ENCODE data around the gene OTUB2.

Gene OTUB2

DNA sequence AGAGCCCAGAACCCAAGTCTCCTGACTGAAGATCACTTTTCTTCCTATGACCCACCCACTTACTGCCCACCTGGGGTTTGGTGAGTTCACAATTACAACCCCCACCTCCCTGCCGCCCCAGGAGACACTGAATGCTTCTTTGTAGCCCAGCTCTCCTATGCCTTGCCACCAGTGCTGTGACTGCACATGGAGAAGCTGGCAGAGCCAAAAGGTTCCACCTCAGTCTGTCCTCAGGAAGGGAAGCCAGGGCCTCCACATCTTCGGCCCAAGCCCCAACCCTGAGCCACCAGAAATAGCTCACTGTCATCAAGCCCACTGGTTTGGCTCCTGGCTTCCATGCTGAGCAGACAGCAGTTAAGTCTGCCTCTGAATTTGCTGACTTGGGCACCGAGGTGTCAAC is 25.6 kb downstream of the OTUB2 start:
- TF ChIP-seq TCF4 (CRISPR knock-in tag; IDR thresholded peaks at IDR 0.05; ENCODE audit: borderline replicate concordance): no peak
- TF ChIP-seq ZFP30 (CRISPR knock-in tag; IDR thresholded peaks at IDR 0.05): no peak
- no peak for TF ChIP-seq ISL1 (CRISPR knock-in tag; IDR thresholded peaks at IDR 0.05)
- TF ChIP-seq PPARA (CRISPR knock-in tag; IDR thresholded peaks at IDR 0.05; ENCODE audit: borderline replicate concordance): no peak
- no peak for TF ChIP-seq ZFP3 (CRISPR knock-in tag; IDR thresholded peaks at IDR 0.05)
- TF ChIP-seq TOX (CRISPR knock-in tag; IDR thresholded peaks at IDR 0.05; ENCODE audit: borderline replicate concordance): no peak
- TF ChIP-seq SNAI2 (CRISPR knock-in tag; IDR thresholded peaks at IDR 0.05): no peak
- no peak for TF ChIP-seq ESRRG (CRISPR knock-in tag; IDR thresholded peaks at IDR 0.05)
- TF ChIP-seq, protein P1, sequence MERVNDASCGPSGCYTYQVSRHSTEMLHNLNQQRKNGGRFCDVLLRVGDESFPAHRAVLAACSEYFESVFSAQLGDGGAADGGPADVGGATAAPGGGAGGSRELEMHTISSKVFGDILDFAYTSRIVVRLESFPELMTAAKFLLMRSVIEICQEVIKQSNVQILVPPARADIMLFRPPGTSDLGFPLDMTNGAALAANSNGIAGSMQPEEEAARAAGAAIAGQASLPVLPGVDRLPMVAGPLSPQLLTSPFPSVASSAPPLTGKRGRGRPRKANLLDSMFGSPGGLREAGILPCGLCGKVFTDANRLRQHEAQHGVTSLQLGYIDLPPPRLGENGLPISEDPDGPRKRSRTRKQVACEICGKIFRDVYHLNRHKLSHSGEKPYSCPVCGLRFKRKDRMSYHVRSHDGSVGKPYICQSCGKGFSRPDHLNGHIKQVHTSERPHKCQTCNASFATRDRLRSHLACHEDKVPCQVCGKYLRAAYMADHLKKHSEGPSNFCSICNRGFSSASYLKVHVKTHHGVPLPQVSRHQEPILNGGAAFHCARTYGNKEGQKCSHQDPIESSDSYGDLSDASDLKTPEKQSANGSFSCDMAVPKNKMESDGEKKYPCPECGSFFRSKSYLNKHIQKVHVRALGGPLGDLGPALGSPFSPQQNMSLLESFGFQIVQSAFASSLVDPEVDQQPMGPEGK (CRISPR knock-in tag; IDR thresholded peaks at IDR 0.05; ENCODE audit: borderline replicate concordance): no peak
- no peak for TF ChIP-seq ARNTL (CRISPR knock-in tag; IDR thresholded peaks at IDR 0.05; ENCODE audit: borderline replicate concordance, low read depth)
- no peak for TF ChIP-seq BACH2 (CRISPR knock-in tag; IDR thresholded peaks at IDR 0.05; ENCODE audit: borderline replicate concordance)
- no peak for ATAC-seq

DNA sequence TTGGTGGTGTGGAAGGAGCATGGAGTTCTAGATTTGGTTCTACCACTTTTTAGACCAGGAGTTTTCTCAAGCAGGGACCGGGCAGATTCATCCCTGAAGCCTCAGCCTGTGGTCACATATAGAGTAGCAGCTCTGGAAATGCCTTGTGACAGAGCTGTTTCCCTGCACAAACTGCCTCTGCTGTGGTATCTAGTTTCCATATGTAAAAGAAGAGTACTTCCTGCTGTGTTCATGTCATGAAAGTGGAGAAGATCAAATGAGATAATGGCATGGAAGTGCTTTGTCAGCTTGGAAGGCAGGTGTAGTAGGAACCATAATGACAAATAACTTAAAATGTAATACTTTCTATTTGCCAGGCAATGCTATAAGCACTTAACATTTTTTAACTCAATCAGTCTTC is 26.1 kb downstream of the OTUB2 start:
- no peak for ATAC-seq
- TF ChIP-seq, protein P2, sequence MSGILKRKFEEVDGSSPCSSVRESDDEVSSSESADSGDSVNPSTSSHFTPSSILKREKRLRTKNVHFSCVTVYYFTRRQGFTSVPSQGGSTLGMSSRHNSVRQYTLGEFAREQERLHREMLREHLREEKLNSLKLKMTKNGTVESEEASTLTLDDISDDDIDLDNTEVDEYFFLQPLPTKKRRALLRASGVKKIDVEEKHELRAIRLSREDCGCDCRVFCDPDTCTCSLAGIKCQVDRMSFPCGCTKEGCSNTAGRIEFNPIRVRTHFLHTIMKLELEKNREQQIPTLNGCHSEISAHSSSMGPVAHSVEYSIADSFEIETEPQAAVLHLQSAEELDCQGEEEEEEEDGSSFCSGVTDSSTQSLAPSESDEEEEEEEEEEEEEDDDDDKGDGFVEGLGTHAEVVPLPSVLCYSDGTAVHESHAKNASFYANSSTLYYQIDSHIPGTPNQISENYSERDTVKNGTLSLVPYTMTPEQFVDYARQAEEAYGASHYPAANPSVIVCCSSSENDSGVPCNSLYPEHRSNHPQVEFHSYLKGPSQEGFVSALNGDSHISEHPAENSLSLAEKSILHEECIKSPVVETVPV (CRISPR knock-in tag; IDR thresholded peaks at IDR 0.05): no peak
- TF ChIP-seq CSDC2 (CRISPR knock-in tag; IDR thresholded peaks at IDR 0.05): no peak
- TF ChIP-seq ZNF565 (CRISPR knock-in tag; conservative IDR thresholded peaks at IDR 0.05; ENCODE audit: low read depth): no peak
- TF ChIP-seq, protein P1 (CRISPR knock-in tag; IDR thresholded peaks at IDR 0.05; ENCODE audit: borderline replicate concordance): no peak
- TF ChIP-seq, protein P3, sequence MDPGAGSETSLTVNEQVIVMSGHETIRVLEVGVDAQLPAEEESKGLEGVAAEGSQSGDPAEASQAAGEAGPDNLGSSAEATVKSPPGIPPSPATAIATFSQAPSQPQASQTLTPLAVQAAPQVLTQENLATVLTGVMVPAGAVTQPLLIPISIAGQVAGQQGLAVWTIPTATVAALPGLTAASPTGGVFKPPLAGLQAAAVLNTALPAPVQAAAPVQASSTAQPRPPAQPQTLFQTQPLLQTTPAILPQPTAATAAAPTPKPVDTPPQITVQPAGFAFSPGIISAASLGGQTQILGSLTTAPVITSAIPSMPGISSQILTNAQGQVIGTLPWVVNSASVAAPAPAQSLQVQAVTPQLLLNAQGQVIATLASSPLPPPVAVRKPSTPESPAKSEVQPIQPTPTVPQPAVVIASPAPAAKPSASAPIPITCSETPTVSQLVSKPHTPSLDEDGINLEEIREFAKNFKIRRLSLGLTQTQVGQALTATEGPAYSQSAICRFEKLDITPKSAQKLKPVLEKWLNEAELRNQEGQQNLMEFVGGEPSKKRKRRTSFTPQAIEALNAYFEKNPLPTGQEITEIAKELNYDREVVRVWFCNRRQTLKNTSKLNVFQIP (CRISPR knock-in tag; IDR thresholded peaks at IDR 0.05; ENCODE audit: borderline replicate concordance, low read depth): no peak
- TF ChIP-seq ZFP3 (CRISPR knock-in tag; IDR thresholded peaks at IDR 0.05): no peak
- no peak for TF ChIP-seq ARNTL (CRISPR knock-in tag; IDR thresholded peaks at IDR 0.05; ENCODE audit: borderline replicate concordance, low read depth)
- no peak for TF ChIP-seq GLIS3 (CRISPR knock-in tag; IDR thresholded peaks at IDR 0.05)
- TF ChIP-seq ZNF70 (CRISPR knock-in tag; IDR thresholded peaks at IDR 0.05): no peak

DNA sequence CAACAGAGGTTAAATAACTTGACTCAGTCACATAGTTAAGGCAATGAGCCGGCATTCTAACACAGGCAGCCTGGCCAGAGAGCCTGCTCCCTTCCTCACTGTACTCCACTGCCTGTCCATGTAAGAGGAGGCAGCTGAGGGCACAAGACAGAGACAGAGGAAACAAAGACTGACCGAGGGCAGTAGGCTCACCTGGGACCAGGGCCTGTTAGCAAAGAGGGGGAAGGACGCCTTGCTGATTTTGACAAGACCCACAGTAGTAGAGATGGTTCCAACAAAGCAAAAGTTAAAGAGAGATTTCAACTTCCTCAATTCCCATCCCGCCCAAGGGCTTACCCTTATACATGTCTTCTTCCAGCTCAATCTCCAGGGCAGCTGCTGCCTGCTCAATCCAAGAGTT is 26.5 kb downstream of the OTUB2 start:
- no peak for ATAC-seq
- TF ChIP-seq ZC3H10 (CRISPR knock-in tag; IDR thresholded peaks at IDR 0.05) (no peak), SNAI2 (CRISPR knock-in tag; IDR thresholded peaks at IDR 0.05) (no peak), BACH2 (CRISPR knock-in tag; IDR thresholded peaks at IDR 0.05; ENCODE audit: borderline replicate concordance) (no peak), ARNTL (CRISPR knock-in tag; IDR thresholded peaks at IDR 0.05; ENCODE audit: borderline replicate concordance, low read depth) (no peak), RARB (CRISPR knock-in tag; IDR thresholded peaks at IDR 0.05) (no peak), ZNF70 (CRISPR knock-in tag; IDR thresholded peaks at IDR 0.05) (no peak), ZNF565 (CRISPR knock-in tag; conservative IDR thresholded peaks at IDR 0.05; ENCODE audit: low read depth) (no peak), GLIS3 (CRISPR knock-in tag; IDR thresholded peaks at IDR 0.05) (no peak), OSR1 (CRISPR knock-in tag; IDR thresholded peaks at IDR 0.05) (no peak), ESRRG (CRISPR knock-in tag; IDR thresholded peaks at IDR 0.05) (no peak), ISL1 (CRISPR knock-in tag; IDR thresholded peaks at IDR 0.05) (no peak), PPARA (CRISPR knock-in tag; IDR thresholded peaks at IDR 0.05; ENCODE audit: borderline replicate concordance) (no peak)
- TF ChIP-seq, protein P1 (CRISPR knock-in tag; IDR thresholded peaks at IDR 0.05; ENCODE audit: borderline replicate concordance): no peak
- TF ChIP-seq, protein P4, sequence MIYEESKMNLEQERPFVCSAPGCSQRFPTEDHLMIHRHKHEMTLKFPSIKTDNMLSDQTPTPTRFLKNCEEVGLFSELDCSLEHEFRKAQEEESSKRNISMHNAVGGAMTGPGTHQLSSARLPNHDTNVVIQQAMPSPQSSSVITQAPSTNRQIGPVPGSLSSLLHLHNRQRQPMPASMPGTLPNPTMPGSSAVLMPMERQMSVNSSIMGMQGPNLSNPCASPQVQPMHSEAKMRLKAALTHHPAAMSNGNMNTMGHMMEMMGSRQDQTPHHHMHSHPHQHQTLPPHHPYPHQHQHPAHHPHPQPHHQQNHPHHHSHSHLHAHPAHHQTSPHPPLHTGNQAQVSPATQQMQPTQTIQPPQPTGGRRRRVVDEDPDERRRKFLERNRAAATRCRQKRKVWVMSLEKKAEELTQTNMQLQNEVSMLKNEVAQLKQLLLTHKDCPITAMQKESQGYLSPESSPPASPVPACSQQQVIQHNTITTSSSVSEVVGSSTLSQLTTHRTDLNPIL (CRISPR knock-in tag; IDR thresholded peaks at IDR 0.05; ENCODE audit: low read depth): no peak
- TF ChIP-seq, protein P3 (CRISPR knock-in tag; IDR thresholded peaks at IDR 0.05; ENCODE audit: borderline replicate concordance, low read depth): no peak
- TF ChIP-seq, protein P2 (CRISPR knock-in tag; IDR thresholded peaks at IDR 0.05): no peak
